Fibroblast of peridontal ligament (primary cell): Measurements from ENCODE around the gene A3GALT2.
"Not testable (repeated sequence)": the region's sequence is repeated elsewhere in the genome, so short reads cannot be mapped to it uniquely, and the experiment has no call there.

ENCODE experiments used
- DNase-seq: peaks from one replicate; pipeline ENCODE4 v3.0.0-alpha.2; 2010; ENCODE audit errors: extremely low read depth

The A3GALT2 gene

GRCh38 chr1:33294071-33295010 is 26.6 kb downstream of the A3GALT2 start:
- no peak for DNase-seq

DNA sequence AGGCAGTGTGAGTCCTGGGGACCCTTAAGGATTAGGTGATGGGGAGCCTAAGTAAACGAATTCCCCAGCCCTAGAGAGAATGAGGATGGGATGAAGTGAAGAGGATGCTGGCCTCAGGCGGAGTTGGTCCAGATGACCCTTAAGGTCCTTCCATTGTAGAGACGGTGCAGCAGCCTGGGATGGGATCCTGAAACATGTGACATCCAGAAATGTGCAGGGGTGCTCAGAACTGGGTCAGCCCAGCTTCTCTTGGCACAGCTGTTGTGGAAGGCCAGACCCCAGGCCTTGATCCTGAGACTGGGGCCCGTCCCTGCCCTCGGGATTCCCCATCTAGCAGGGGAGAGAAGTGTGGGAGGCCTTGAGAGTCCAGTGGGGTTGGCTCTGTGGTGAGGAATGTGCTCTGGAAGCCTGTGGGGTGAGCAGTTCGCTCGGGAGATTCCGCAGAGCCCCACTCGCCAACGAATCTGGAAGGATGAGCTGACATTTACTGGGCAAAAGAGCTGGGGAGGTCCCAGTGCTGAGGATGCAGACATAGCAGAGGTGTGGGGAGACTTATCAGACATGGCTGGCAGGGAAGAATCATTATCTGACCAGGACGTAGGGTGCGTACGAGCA is 28.1 kb downstream of the A3GALT2 start:
- DNase-seq: no peak

- not testable (repeated sequence) for DNase-seq
Measured at GRCh38 chr1:33290615-33291014, 30.3 kb downstream of the A3GALT2 start.

- DNase-seq: no peak
Measured at GRCh38 chr1:33289858-33290154, 31.1 kb downstream of the A3GALT2 start.

- no peak for DNase-seq
Measured at GRCh38 chr1:33288976-33289857, 31.7 kb downstream of the A3GALT2 start.

DNA sequence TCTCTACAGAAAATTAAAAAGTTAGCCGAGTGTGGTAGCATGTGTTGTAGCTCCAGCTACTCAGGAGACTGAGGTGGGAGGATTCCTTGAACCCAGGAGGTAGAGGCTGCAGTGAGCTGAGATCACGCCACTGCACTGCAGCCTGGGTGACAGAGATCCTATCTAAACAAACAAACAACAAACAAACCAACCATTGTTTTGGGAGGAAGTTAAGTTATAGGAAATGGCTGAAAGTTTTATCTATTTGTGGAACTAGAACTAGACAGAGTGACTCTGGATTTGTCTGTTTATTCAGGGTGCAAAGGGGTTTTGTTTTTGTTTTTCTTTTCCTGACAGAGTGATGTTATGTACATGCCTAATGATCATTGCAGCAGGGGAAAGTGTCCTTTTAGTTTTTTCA is 33.6 kb downstream of the A3GALT2 start:
- no peak for DNase-seq

DNA sequence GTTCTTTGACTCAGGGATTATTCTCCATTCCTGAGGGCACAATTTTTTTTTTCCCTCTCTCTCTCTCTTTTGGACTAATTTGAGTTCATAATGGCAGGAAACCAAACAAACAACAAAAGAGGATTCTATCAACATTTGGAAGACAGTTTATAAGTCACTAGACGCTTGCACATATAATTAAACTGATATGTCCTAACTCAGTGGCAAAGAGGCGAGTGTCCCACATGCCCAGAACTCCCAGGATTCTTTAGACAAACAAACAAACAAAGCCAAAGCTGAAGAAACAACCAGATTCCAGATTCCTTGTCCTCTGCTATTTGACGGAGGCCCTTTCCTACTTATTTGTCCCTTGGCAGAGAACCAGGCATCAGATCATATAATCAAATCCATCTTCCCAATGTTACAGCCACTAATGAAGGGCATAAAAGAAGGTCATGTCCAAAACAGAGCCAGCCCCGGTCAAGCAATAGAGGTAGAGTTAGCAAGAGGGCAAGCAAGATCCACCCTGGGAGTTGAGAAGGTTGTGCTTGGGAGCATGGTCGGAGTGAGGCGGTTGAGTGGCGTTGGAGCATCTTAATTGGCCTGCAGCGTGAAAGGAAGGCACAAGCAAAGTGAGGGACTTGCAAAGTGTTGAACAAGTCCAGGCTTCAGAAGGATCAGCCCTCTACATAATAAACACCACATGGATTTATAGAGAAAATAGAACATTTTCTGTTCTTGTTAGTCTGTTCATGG is 34.3 kb downstream of the A3GALT2 start:
- DNase-seq: peak; percentile 33

DNA sequence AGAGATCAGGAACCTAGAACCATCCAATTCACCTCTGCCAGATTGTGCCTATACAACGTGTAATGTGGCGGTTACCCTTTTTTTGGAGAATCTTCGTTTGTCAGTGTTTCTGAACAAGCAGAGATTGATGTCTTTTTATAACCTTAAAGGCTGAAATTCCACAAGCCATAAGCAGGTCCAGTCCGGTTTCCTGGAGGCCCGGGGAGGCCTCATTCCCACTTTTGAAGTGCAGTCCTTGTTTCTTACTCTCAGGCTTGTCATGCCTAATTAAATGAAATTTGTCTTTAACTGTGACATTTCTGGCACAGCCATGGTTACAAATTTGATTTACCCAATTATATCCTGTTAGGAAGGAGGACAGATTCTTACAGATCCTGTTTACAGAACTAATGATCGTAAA is 36.8 kb downstream of the A3GALT2 start:
- DNase-seq: no peak

DNA sequence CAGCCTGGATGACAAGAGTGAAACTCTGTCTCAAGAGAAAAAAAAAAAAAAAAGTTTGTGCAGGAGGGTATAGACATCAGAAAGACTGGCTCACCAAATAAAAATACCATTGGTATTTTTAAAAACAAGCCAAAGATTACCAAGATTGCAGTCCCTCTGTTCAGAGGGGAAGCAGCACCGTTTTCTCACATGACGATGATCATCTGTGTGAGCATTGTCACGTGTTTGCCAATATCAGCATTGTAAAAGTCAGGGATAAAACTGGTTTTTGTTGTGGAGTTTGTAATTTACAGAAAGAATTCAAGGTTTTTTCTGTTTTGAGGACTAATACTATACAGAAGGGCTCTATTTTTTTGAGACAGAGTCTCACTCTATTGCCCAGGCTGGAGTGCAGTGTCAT is 38.1 kb downstream of the A3GALT2 start:
- DNase-seq: no peak

DNA sequence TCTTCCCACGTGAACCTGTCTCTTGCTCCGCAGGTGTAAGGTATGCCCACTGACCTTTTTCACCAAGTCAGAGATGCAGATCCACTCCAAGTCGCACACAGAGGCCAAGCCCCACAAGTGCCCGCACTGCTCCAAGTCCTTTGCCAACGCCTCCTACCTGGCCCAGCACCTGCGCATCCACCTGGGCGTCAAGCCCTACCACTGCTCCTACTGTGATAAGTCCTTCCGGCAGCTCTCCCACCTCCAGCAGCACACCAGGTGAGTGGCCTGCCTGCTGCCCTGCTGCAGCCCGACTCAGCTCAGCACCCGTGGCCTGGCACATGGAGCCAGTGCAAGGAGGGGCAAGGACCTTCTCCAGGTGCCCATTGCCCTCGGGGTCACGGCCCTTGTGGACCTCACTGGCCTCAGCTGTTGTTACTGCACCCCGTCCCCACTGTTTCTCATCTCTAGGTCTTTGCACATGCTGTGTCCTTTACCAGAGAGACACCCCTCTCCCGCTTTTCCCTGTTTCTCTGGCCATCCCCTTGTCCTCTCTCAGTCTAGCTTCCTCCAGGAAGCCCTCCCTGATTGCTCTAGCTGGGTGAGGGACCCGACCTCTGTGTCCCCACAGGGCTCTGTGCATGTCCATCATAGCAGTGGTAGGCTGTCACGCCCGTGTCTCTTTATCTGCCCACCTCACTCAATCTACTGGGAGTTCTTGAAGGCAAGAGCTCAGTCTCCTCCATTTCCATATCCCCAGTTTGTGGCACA is 39.2 kb downstream of the A3GALT2 start:
- DNase-seq: no peak

DNA sequence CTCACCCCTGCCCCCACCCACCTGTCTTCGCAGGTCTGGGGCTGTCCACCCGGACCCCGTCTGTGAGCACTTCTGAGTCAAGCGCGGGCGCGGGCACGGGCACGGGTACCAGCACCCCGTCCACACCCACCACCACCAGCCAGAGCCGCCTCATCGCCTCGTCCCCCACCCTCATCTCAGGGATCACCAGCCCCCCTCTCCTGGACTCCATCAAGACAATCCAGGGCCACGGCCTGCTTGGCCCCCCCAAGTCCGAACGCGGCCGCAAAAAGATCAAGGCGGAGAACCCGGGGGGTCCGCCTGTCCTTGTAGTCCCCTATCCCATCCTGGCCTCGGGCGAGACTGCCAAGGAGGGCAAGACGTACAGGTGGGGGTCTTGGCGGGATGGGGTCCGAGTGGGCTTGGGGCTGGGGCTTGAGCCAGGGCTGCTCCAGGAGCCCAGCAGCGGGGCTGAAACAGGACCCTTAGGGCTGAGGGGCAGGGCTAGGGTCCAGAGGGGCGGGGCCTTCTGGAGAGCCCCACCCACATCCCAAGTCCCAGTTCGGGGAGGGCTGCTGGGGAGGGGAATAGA is 40.7 kb downstream of the A3GALT2 start:
- DNase-seq: no peak

DNA sequence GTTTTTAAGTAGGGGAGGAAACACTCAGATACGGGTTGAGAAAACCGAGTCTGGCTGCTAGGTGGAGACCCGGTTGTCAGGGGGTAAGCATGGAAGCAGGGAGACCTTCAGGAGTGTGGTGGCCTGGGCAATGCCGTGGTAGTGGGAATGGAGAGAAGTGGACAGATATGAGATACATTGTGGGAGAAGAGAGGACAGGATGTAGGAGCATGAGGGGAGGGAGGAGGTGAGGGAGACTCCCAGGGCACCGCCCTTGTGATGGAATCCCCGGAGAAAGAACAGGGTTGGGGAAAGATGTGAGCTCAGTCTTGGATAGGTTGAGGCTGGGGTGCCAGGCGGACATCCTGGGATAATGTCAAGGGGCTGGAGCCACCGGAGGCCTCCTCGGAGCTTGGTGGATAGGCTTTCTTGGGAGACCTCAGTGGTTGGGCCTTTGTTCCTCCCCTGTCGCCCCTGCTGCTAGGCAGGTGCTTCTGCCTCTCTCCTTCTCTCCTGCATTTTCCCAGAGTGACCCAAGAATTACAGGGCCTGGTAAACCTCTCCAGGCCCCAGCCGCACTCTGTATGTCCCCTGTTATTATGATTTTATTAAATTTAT is 43.3 kb downstream of the A3GALT2 start:
- DNase-seq: no peak

DNA sequence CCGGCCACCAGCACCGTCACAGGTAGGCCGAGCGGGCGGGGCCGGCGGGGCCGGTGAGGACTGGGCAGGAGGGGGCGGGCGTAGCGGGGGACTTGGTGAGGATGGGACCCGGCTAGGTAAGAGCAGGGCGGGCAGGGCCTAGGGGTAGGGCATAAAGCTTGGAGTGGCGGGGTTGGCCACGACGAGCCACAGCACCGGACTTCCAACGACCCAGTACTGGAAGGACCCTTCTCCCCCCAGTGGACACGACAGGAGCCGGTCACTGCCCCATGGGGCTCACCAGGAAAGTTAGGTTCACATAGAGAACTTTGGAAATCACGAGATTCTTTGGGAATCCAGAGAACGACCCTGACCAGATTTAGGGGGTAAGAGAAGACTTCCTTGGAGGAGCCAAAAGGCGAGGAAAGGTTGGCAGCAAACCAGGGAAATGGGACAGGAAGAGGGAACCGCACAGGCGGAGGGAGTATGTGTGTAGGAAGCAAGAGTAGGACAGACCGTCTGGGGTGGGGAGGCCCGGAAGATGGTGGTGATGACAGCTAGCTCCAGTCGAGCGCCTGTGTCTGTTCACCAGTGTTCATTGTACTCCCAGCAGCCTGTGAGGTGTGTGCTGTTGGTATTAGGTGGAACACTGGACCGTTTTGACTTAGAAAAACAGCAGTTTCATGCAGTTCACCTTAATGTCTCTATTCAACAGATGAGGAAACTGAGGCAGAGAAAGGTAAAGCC is 44.2 kb downstream of the A3GALT2 start:
- DNase-seq: no peak

- DNase-seq: no peak
Measured at GRCh38 chr1:33275706-33276572, 45.0 kb downstream of the A3GALT2 start.

DNA sequence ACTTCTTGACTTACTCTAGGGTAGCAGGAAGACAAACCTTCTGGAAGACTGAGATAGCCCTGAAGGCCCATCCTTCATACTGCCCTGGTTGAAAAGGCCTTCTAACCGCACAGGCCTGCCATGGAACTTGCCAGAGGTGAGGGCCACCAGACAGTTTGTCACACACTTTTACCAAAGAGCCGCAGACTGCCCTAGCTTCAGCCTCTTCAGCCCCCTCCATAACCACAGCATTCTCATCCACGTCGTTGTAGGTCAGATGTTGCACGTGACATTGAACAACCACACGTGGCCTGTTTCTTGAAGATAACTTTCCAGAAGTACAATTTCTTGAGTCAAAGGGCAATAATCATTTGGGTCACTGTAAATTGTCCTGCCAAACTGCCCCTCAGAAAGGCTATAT is 45.7 kb downstream of the A3GALT2 start:
- DNase-seq: no peak

DNA sequence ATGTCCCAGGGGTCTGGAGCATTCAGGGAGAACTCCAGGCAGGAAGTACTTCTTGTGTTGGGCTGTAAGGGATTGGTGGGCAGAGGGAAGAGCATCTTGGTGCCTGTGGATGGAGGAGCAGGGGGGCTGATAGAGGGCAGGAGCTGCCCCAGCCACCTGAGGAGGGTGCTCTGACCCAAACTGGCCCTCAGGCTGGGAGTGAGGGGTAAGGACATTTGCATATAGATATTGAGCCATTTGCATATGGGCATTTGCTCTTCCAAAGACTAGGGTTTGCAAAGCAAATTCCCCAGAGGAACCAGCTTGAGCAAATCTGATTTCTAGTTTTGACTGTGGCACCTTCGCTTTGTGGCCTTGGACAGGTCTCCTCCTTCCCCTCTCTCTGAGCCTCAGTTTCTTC is 46.5 kb downstream of the A3GALT2 start:
- DNase-seq: no peak

- no peak for DNase-seq
Measured at GRCh38 chr1:33273961-33274371, 46.9 kb downstream of the A3GALT2 start.

- no peak for DNase-seq
Measured at GRCh38 chr1:33273406-33273805, 47.5 kb downstream of the A3GALT2 start.

- no peak for DNase-seq
Measured at GRCh38 chr1:33272930-33273329, 48.0 kb downstream of the A3GALT2 start.
